Cardiac atrium fibroblast (primary cell): Measurements from ENCODE around the gene KANSL3. TPM values are rescaled to one million over a fixed set of nuclear protein-coding genes. Genes with fewer than 3 reads are reported as not detected.

Source experiments
- total RNA-seq: library from RNA; depleted of rRNA; stranded (reverse); fragments of >200 nt; gene quantifications from 2 replicates; pipeline ENCODE4 v1.2.3, GENCODE V29; 2015

Gene KANSL3
- 16.4 and 19.3 TPM in 2 replicates for total RNA-seq

DNA sequence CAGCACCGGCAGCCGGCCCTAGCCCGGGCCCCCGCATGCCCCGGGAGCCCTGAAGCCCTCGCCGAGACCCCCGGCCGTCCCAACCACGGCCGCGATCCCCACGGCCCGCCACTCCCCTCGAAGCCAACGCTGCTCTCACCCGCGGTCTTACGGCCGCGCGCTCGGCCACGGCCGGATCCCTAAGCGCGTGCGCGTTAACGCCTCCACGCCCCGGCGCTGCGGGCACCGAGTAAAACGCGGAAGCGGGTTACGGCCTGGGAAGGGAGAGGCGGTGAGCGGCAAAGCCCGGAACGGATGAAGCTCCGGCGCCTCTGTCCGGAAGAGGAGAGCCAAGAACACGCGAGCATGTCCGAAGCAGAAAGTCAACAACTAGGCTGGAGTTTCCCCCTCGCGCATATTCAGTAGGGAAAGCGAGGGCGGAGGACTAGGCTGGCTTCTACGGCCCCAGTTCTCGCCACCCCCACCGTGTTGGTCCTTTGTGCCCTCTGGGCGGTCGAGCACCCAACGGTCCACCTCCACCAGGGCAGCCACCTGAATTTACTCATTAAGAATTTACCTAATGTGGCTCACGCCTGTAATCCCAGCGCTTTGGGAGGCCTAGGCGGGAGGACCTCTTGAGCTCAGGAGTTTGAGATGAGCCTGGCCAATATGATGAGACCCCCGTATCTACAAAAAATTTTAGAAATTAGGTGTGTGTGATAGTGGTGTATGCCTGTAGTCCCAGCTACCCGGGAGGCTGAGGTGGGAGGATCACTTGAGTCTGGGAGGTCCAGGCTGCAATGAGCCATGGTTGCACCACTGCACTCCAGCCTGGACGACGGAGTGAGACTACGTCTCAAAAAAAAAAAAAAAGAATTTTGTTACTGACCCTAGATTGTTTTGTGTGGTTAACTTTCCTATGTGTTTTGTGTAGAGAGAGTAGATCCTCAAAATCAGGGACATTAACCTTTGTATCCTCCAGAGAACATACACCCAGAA is at the start of gene KANSL3:
KANSL3 (minus strand) TSS at position 169 of the 978 bp plus-strand sequence. CDS start 1,177 bp downstream, outside the sequence.

DNA sequence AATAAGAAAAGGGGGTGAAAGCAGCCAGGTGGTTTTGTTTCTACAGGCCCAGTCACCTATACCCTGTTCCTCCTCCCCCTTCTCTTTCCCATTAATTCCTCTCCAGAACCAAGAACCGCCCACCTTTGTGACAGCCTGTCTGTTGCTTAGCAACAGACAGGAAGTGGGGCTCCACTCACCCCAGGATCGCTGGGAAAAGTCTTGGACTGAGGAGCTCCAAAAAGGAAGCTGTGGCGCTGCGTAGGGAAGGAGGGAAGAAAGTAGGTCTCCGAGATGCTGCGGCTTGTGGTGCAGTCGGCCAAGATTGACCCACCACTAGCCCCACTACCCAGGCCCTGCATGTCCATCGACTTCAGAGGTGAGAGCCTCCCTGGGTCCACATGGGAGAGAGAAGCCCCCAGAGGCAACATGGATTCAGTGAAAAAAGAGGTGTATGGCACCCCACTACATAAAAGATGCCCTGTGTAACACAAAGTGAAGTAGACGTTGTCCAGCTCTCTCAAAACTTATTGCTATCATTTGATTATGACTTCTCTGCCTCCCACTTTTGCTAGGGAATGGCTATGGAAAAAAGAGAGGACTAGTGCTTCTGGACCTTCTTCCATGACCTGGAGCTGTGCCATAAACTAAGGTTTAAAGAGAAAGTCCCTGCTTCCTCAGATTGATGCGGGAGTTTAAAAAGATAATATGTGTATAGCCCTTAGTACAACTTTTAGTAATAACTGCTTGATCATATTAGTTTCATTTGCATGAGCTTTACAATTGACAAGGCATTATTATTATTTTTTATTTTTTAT is 4.7 kb upstream of the KANSL3 start, which contains the start of gene FER1L5:
FER1L5 (plus strand) TSS at position 201 of the 797 bp plus-strand sequence; CDS start at position 274, 73 bp downstream.

Other genes with a start within 250 kb of the KANSL3 start
- gene NEURL3, start 133.0 kb downstream of the KANSL3 start, total RNA-seq, result not detected in 2 replicates
- 13.0 and 13.4 TPM in 2 replicates for gene ARID5A, start 101.6 kb downstream of the KANSL3 start, total RNA-seq
- gene FER1L5, start 4.5 kb upstream of the KANSL3 start, total RNA-seq, result under 0.01 TPM in 2 replicates
- 10.3 and 15.9 TPM in 2 replicates for gene LMAN2L, start 101.8 kb upstream of the KANSL3 start, total RNA-seq
- gene CNNM4, start 122.6 kb upstream of the KANSL3 start, total RNA-seq, result 2.0 and 3.2 TPM in 2 replicates
- gene CNNM3, start 178.0 kb upstream of the KANSL3 start, total RNA-seq, result 3.6 and 3.8 TPM in 2 replicates
- 0.32 TPM in 1 of 2 replicates, not detected in the other for gene ANKRD23, start 205.7 kb upstream of the KANSL3 start, total RNA-seq
- gene ANKRD39, start 219.7 kb upstream of the KANSL3 start, total RNA-seq, result 9.7 and 20.7 TPM in 2 replicates
- 28.2 and 39.0 TPM in 2 replicates for gene SEMA4C, start 231.8 kb upstream of the KANSL3 start, total RNA-seq